ENCODE measurements around the gene GDPD1. TPM values are rescaled to one million over a fixed set of nuclear protein-coding genes. Genes with fewer than 3 reads are reported as not detected.
"Not testable (repeated sequence)": the region's sequence is repeated elsewhere in the genome, so short reads cannot be mapped to it uniquely, and the experiment has no call there.

The GDPD1 gene
- polyA plus RNA-seq (2013, experiment 1 of 2; ENCODE audit: insufficient read length) = 1.00 TPM
- polyA plus RNA-seq (2013, experiment 2 of 2; ENCODE audit: insufficient read length) = 0.89 TPM

DNA sequence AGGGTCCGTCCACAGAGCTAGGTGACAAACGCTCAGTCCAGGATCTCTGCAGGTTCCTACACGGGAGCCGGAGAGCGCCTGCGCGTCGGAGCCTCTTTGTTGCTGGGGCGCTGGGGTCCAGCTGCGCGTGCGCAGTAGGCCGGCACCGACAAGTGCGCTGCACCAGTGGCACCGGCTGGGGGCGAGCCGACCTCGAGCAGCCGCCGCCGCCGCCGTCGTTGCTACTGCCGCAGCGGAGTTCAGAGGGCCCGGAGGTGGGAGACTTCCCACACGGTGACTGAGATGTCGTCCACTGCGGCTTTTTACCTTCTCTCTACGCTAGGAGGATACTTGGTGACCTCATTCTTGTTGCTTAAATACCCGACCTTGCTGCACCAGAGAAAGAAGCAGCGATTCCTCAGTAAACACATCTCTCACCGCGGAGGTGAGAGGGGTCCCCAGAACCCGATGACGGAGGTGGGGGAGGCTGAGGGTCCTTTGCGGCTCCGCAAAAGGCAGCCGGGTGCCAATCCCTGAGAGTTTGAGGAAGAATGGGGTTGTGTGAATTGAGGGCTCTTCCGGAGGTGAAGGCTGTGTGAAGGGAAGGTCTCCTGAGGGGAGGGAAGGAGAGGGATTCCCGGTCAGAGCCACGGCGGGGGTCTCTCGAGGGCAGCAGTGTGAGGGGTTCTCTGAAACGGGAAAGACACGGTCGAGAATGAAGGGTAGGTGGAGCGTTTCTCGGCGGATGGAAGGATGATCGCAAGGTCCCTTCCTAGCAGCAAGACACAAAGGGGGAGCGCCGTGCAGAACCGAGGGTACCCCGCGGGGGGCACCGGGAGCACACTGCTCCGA, at the start of gene GDPD1:
Gene GDPD1, plus strand, starts transcription at position 184 of the 831 bp plus-strand sequence. Its CDS starts 99 bp downstream, at position 283.
- DNase-seq = peak; percentile 91

DNA sequence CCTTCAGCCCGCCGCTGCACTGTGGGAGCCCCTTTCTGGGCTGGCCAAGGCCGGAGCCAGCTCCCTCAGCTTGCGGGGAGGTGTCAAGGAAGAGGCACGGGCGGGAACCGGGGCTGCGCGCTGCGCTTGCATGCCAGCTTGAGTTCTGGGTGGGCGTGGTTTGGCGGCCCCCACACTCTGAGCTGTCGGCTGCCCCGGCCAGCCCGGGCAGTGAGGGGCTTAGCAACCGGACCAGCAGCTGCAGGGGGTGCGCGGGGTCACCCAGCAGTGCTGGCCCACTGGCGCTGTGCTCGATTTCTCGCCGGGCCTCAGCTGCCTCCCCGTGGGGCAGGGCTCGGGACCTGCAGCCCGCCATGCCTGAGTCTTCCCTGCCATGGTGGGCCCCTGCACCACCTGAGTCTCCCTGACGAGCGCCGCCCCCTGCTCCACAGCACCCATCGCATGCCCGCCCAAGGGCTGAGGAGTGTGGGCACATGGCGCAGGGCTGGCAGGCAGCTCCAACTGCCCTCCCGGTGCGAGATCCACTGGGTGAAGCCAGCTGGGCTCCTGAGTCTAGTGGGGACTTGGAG, 47.8 kb upstream of the GDPD1 start:
- no peak for DNase-seq

DNA sequence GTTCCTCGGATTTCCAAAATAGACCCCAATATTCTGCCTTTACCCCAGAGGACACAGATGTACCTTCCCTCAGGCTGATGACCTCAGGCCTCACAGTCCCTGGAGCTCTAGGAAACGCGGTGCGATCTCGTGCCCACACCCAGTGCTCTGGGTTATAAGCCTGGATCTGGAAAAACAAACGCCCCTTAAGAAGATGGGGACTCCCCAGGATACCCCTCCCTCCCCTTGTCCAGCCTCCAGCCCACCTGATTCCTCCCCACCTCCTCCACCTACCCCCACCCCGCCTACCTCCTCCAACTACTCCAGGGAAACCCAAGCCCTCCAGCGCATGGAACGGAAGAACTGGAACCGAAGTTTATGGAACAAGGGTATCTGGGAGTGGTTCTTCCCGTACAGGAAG, 45.6 kb upstream of the GDPD1 start:
- DNase-seq = no peak

DNA sequence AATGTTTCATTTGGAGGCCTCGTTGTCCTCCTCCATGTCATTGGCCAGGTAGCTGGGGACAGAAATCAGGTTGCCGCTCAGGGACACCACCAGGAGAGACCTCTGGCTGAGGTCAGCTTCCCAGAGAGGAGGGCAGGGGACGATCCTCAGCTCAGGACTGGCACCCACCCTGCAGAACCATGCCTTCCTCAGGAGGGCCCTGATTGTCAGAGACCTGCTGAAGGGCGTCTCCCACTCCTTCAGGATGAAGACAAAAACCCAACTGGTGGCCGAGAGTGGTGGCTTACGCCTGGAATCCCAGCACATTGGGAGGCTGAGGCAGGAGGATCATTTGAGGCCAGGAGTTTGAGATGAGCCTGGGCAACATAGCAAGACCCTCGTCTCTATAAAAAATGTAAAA, 45.2 kb upstream of the GDPD1 start:
- DNase-seq = no peak

DNA sequence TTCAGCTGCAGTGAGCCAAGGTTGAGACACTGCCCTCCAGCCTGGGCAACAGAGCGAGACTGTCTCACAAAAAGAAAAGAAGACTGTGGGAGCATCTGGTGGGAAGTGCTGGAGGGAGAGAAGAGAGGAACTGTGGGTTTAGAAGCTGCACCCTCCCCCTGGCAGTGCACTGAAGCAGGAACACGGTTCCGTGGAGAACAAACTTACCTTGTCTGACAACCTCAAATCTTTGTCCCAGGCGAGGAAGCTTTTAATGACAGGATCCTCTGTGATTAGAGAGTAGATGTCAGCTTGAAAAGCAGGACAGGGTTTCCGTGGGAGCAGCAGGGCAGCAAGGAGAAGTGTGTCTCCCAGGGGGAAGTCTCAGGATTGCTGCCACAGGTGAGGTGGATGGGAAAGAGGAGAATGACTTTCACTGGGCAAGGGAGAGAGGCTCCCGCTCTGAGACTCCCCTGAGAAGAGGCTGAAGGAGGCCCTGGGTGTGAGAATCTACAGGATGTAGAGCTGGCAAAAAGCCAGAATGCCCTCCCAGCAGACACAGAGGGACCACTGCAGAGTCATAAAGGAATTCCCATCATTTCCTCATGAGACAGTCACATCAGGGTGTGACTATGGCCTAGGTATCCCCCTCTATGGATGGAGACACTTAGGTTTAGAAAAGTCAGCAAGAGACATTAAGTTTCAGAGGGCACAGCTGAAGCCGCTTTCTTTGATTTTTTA, 41.9 kb upstream of the GDPD1 start:
- peak; percentile 5 for DNase-seq

DNA sequence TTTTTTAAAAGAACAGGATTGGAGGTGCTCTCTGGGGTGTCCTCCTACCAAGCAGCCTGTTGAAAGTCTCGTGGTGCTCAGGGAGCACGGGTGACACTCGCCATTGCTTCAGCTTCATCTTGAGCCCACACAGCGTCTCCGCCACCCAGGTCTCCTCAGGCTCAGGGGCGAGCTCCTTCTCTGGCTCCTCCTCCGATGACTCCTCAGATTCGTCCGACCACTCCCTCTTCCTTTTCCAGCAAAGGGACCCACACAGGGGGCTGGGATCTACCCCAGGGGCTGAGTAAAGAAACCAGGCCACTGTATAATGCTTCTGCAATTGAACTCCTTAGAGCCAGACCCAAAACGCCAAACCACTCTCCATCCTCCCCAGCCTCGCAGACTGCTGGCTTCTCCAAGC, 40.7 kb upstream of the GDPD1 start:
- DNase-seq = not testable (repeated sequence)

DNA sequence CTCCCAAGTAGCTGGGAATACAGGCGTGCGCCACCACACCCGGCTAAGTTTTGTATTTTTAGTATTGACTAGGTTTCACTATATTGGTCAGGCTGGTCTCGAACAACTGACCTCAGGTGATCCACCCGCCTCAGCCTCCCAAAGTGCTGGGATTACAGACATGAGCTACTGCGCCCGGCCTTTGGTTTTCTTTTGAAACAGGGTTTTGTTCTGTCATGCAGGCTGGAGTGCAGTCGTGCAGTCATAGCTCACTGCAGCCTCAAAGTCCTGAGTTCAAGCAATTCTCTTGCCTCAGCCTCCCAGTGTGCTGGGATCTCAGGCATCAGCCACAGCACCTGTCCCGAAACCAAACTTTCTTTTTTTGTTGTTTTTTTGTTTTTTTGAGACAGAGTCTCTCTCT, 39.7 kb upstream of the GDPD1 start:
- no peak for DNase-seq

DNA sequence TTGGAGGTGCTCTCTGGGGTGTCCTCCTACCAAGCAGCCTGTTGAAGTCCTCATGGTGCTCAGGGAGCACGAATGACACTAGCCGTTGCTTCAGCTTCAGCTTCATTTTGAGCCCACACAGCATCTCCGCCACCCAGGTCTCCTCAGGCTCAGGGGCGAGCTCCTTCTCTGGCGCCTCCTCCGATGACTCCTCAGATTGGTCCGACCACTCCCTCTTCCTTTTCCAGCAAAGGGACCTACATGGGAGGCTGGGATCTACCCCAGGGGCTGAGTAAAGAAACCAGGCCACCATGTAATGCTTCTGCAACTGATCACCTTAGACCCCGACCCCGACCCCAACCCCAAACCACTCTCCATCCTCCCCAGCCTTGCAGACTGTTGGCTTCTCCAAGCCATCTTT, 38.8 kb upstream of the GDPD1 start:
- DNase-seq = no peak

DNA sequence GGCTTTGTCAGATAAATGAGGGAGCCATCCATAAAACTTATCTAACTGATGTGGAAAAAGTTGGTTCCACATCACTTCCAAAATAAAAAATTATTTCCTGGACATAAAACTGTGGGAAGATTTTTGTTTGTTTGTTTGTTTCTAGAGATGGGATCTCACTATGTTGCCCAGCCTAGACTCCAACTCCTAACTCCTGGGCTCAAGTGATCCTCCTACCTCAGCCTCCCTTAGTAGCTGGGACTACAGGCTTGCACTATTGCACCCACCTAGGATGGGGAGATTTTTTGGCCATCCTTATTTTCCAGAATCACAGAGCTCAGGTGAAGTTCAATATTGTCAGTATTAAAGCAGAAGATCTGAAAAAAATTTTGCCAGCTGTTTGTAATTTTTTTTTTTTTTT, 34.3 kb upstream of the GDPD1 start:
- no peak for DNase-seq

DNA sequence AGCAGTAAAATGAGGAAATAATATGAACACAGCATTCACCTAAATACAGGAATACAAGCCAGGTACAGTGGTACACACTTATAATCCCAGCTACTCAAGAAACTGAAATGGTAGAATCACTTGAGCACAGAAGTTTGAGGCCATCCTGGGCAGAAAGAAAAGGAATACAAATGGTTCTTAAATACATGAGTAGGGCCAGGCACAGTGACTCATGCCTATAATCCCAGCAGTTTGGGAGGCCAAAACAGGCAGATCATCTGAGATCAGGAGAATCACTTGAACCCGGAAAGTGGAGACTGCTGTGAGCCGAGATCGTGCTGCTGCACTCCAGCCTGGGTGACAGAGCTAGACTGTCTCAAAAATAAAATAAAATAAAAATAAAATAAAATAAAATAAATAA, 33.5 kb upstream of the GDPD1 start:
- DNase-seq = no peak

DNA sequence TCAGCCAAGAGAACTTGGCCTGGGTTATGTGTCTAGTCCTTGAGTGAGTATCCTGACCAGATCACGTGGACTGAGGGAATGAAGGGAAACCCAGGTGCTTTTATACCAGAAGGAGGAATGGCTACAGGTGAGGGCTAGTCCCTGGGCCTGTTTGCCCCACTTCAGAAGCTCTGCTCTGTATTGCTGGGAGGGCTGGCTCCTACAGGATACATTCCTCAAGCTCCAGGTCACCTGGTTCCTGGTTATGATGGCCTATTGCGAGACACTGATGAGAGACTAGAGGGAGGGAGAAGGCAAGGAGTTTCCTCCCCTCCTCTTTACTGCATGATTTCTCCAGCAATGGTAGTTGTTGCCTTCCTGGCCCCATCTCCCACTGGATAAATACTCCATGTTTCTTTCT, 29.5 kb upstream of the GDPD1 start:
- DNase-seq = no peak

DNA sequence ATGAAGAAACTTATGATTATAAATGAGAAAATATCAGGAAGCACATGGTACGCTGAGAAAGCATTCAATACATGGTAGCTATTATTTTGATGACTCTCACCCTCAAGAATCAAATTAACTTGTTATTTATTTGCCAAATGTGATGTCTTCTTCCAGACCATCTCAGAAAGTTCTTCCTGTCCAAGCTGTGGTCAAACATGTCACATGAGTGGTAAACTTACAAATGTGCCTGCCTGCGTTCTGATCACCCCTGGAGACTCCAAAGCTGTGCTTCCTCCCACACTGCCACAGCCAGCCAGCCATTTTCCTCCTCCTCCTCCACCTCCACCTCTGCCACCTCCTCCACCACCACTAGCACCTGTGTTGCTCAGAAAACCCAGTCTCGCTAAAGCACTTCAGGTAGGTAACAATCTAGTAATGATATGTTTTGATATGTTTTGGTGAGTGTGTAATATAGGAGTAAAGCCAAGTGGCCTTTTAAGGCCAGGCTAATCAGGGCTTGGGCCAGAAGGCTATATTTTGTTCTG, 26.9 kb upstream of the GDPD1 start:
- DNase-seq = no peak

DNA sequence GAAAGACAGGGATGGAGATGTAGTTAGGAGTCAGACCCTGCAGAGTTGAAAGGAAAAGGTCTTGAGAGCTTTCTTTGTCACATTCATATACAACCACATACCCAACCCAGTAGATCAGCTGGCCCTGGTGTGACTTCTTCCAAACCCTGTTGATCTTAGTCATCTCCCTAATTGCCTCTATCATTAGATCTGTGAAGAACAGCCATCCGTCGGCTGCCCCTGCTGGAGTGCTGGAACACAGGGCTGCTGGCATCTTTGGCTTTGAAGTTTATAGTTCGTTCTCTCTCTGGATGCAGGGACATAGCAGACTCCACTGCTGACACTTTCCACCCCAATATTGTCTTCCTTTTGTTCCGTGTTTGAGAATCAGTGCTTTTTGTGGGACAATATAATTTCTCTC, 20.9 kb upstream of the GDPD1 start:
- no peak for DNase-seq

DNA sequence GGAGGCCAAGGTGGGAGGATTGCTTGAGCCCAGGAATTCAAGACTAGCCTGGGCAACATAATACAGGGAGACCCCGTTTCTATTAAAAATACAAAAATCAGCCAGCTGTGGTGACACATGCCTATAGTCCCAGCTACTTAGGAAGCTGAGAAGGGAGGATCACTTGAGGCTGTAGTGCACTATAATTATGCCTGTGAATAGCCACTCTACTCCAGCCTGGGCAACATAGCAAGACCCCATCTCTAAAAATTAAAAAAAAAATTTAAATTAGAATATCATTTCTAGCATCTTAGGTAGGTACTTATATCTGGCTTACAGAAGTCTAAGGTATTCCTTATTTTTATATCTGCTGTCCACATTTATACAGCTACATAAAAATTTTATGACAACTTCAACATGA, 18.0 kb upstream of the GDPD1 start:
- no peak for DNase-seq

DNA sequence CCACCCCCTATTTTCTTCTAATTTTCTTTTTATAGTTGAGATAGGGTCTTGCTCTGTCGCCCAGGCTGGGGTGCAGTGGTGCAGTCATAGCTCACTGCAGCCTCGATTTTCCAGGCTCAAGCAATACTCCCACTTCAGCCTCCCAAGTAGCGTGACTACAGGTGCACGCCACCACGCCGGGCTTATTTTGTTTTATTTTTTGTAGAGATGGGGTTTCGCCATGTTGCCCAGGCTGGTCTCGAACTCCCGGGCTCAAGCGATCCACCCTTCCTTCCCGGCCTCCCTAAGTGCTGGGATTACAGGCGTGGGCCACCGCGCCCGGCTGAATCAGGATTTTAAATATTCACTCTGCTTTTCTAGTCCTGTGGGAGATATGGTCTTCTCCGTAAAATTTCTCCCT, 941 bp upstream of the GDPD1 start:
- no peak for DNase-seq

DNA sequence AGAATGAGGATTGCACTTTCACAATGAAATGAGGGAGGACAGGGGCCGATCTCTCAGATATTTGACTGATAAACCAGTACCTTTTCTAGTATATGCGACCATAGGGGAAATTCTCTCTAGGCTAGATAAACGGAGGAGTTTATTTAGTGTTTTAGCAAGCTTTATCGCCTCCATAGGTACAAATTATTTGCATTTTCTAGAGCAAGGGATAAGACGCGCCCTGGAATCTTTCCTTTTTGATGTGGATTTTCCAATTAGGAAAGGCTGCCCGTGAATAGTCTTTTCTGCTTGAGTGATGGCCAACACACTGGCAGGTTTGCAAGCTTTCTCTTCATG, 351 bp upstream of the GDPD1 start:
- DNase-seq = no peak

DNA sequence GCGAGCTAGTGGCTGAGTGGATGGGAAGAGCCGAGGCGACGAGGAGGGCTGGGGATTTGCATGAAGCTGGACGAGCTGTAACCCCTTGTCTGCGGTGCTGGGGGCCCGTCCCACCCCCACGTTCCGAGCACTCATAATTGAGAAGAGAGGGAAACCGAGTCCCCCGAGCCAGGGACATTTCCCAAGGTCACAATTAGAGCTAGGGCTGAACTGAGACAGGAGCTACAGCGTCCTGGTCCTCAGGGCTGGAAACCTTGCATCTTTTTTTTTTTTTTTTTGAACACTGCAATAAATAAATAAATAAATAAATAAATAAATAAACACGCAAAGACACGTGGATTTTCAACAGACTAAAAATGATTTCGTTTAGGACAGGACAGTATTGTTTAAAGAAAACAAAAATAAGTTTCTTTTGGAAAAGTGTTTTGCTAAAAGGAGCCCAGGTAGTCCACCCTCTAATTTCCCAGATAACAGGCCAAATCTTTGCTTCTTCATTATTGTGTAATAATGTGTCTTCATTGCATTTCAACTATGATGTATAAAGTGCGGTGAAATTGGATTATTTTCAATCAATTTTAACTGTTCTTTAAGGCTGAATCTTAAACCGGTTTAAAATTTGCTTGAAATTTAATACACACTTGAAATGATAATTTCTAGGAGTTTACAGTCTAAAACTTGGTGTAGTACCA, 992 bp downstream of the GDPD1 start:
- DNase-seq = no peak

DNA sequence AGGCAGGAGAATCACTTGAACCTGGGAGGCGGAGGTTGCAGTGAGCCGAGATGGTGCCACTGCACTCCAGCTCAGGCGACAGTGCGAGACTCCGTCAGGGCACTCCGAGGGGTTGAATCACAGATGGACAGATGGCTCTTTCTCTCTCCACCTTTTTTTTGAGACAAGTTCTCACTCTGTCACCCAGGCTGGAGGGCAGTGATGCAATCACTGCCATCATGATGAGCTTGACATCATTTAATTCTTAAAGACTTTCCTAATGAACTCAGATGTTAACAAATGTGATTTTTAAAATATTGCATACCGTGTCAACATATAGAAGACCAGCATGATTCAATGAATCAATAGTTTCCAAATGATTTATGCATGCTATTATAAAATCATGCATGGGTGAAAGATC, 3.5 kb downstream of the GDPD1 start:
- DNase-seq = no peak

DNA sequence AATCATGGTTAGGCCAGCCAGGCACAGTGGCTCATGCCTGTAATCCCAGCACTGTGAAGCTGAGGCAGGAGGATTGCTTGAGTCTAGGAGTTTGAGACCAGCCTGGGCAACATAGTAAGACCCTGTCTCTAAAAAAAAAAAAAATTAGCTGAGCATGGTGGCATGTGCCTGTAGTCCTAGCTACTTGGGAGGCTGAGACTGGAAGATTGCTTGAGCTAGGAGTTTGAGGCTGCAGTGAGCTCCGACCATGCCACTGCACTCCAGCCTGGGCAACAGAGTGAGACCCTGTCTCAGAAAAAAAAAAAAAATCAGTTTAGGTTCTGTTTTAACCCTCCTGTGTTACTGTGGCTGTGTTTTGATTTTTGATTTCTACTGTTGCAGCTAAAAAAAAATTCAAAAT, 8.3 kb downstream of the GDPD1 start:
- not testable (repeated sequence) for DNase-seq

DNA sequence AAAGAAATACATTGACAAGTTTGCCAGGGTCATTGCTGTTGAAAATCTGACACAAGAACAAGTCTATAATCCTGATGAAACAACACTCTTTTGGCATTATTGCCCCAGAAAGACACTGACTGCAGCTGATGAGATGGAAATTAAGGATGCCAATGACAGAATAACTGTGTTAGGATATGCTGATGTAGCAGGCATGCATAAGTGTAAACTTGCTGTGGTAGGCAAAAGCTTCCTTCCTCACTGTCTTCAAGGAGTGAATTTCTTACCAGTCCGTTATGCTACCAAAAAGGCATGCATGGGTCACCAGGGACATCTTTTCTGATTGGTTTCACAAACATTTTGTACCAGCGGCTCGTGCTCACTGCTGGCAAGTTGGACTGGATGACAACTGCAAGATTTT, 10.5 kb downstream of the GDPD1 start:
- DNase-seq = no peak

DNA sequence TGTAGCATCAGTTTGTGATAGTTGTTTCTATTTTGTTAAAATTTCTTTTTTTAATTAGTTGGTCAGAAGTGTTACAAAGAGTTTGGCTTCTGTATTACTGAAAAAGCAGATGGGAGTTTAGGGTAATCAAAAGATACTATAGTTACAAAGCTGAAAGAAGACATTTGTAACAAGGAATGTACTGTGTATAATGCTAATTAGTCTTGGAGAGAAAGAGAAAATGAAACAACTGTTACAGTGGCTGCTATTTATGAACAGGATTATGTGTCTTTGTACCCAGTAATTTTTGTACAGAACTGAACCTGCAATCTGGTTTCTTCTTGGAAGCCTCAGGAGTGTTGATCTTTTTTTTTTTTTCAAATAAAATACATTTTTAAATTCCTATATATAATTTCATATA, 14.3 kb downstream of the GDPD1 start:
- DNase-seq = no peak

DNA sequence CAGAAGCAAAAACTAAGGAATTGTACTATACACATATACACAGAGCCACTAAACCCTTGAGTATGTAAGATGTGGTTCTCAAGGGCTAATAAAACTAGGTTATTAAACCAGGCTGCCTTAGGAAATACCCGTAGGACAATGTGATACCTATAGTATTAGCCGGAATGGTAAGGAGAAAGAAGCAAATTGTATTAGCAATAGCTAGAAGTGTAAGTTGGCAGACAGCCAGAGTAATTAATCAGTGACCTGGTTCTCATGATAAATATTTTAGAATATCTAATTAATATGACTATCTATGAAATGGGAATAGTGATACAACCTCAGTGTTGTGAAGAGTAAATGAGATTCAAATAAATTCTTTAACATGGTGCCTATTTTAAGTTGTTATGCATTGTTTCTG, 18.6 kb downstream of the GDPD1 start:
- DNase-seq = no peak

DNA sequence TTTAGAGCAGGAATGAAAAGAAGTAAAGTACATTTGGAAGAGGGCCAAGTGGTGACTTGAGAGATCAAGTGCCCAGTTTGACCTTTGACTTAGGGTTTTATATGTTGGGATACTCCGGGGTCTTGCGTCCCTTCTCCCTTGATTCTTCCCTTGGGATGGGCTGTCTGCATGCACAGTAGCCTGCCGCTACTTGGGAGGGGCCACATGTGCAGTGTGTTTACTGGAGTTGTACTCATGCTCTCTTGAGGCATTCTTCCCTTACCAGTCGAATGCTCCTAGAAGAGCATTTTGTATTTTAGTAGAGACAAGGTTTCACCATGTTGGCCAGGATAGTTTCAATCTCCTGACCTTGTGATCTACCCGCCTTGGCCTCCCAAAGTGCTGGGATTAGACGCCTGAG, 23.8 kb downstream of the GDPD1 start:
- DNase-seq = no peak

Measured in fibroblast of skin of scalp (primary cell).